GM19240 (cell line): ENCODE results near the gene CFAP45.

Experiments
- DNase-seq: peaks from one replicate; pipeline ENCODE4 v3.0.0; 2011; ENCODE audit warnings: low spot score; ENCODE audit not compliant: insufficient read length

CFAP45 gene

DNA sequence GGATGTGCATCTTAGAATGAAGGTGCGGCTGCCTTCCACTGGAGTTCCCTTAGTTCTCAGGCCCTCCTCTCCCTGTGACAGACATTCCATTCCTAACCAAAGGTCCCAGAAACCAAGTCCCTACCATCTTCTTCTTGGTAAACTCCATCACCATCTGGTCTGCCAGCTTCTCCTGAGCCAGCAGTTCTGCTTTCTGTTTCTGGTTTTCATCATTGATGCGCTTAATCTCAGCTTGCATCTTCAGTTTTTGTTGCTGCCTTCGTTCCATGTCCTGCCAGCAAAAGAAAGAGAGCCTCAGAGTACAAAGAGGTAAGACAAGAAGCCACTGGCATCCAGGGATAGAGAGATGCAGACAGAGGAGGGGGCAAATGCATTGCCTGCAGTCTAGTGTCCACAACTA is 19.5 kb downstream of the CFAP45 start:
- DNase-seq, result no peak

DNA sequence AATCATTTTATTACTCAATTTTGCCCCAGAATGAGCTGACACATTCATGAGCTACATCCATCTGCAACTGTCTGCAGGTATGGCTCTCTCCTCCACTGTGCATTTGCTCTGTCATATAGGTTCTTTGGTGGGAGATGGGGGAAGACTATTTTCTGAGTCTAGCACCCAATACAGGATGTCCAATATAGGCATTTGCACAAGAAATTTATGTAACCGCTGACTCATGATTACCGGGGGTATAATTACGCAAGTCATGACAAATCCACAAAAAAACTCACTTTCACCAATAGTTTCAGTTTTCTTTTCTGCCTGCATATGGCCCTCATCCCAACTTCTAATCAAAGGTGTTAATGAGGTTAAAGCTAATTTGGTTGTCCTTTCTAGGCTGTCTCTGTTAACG is 20.0 kb downstream of the CFAP45 start:
- no peak for DNase-seq

DNA sequence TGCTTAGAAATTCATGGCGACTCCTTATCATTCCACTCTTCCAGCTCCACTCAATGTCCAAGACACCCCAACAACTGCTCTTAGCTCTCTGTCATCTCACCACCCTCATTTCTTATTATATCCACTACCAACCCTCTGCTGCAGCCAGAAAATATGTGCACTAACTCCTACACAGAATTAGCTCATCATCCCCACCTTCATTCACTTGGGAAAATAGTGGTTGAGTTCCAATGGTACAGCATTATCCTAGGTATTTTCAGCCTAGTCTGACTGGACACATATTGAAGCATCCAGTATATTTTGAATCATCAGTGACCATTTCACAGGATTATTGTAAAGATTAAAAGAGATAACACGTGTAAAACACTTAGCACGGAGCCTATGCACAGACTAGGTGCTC is 20.8 kb downstream of the CFAP45 start:
- no peak for DNase-seq

DNA sequence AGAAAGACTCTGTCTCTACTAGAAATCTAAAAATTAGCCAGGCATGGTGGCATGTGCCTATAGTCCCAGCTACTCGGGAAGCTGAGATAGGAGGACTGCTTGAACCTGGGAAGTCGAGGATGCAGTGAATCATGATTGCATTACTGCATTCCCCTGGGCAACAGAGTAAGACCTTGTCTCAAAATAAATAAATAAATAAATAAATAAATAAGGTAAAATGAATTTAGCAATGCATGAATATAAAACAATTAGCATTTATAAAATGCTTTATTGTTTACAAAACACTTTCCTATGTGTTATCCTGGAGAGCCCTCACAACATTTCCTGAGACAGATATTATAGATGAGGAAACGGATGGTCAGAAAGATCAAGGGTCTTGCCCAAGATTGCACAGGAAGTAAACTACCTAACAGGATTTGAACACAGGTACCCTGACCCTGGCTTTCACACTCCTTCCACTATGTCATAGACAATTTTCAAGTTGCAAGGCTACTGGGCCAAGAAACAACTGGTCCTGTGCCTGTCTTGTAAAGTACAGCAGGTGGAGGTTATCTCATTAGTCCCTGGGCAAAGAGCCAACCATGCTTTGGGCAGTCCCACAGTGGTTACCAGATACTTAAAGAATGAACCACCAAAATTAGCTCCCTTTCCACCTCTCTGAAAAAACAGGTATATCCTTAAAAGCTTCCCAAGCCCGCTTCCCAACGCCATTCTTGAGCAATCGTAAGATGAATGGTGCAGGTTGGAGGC is 22.1 kb downstream of the CFAP45 start:
- DNase-seq, result no peak

GRCh38 chr1:159873530-159874143 is 26.3 kb downstream of the CFAP45 start:
- no peak for DNase-seq

GRCh38 chr1:159872891-159873290 is 27.1 kb downstream of the CFAP45 start:
- DNase-seq, result no peak

- no peak for DNase-seq
These were observed 29.3 kb downstream of the CFAP45 start for GRCh38 chr1:159870704-159871103.

DNA sequence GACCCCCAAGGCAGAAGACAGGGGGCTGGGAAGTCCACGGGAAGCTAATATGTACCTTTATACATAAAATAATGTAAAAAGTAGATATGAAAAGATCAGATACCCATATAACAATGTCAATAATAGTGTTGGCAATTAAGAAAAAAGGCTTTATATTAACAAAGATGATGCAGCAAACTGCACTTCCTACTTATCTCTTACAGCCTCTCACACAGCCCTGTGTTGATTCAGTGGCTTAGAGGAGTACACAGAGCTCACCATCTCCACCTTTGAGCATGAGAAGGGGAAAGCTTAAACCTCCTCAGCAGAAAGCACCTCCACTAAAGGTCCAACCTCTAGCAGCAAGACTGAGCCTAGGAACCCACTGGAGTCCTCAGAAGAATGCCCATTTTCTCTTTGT is 30.4 kb downstream of the CFAP45 start:
- no peak for DNase-seq

GRCh38 chr1:159869173-159869572 is 30.8 kb downstream of the CFAP45 start:
- no peak for DNase-seq

DNA sequence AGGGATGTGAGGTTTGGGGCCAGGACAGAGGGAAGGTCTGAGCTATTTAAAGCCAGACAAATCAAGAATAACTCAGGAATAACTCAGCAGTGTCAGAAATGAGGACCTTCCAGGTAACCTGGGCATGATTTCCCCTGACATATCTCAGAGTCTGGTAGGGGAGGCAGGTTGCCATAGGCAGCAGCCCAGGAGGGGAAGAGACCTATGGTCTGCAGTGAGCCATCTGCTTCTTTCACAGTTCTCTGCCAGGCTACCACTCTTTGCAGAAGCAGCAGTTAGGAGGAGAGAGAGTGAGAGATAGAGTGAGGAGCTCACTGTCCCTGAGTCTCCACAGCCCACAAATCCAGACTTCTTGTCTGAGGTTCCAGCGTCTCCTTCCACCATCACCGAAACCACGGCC is 31.2 kb downstream of the CFAP45 start:
- DNase-seq, result no peak

DNA sequence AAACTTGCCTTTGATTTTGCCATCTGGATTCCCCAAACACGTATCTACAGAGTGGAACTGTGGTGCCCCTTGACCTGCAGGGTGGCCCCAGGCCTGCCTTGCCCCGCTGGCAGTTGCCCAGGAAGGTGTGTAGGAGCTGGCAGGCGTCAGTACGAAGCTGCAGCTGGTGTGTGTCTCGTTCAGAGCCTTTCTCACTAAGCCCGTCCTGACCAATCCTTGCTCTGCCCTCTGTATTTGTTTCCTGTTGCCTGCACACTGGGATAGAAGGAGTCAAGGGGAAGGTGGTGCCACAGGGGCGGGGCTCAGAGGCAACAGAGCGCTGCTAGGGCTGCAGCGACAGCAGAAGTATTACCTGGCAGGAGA is 32.3 kb downstream of the CFAP45 start:
- DNase-seq, result no peak

DNA sequence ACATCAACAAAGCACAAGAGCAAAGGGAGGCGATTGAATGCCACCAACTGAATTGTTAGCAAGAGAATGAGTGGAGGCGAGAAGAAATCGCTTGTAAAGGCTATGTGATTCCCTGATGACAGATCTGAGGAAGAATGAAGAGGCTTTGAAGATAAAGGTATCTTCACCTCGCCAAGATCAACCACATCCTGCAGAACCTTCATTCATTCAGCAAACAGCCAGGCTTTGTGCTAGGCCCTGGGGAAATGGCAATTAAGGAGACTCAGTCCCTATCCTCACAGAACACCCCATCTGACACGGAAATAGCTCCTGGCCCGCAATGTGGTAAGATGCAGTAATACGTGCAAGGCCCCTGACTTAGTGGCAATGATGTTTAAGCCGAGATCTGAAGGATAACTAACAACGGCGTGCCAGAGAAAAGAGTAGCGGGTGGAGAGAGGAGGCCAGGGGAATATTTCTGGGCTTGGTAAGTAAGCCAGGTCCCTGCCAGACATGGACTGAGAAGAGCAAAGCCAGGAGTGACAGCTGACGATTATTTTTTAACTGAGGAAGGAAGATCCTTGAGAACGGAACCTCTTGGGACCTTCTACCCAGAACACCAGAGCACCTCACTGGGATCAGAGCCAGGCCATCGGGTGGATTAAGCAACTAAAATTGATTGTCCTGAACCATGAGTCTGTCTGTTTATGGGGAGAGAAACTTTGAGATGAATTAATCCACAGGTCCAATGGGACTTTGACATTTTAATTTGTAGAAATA is 32.9 kb downstream of the CFAP45 start:
- DNase-seq, result no peak

DNA sequence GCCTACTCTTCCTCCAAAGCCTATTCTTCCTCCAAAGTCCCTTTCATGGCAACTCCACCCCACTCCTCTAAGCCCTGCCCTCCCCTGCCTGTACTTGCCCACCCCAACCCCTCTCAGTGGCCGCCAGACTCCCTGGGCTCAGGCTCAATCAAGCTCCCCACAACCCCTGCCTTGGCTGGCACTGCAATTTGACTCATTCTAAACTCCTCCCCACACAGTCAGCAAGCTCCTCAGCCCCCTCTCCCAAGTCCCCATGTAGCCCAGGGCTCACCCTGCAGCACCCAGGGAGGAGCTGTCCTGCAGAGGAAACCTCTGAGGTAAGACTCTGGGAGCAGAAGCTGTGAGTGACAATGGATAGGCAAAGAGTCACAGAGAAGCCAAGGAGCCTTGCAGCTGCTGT is 33.9 kb downstream of the CFAP45 start:
- no peak for DNase-seq

- DNase-seq, result no peak
These were observed 35.7 kb downstream of the CFAP45 start for GRCh38 chr1:159864262-159864661.

GRCh38 chr1:159862557-159862956 is 37.4 kb downstream of the CFAP45 start, which contains the start of gene VSIG8:
VSIG8 (minus strand) TSS chr1:159862657; CDS start chr1:159862521, 136 bp downstream.
- no peak for DNase-seq

GRCh38 chr1:159862031-159862430 is 37.9 kb downstream of the CFAP45 start:
- DNase-seq, result no peak

DNA sequence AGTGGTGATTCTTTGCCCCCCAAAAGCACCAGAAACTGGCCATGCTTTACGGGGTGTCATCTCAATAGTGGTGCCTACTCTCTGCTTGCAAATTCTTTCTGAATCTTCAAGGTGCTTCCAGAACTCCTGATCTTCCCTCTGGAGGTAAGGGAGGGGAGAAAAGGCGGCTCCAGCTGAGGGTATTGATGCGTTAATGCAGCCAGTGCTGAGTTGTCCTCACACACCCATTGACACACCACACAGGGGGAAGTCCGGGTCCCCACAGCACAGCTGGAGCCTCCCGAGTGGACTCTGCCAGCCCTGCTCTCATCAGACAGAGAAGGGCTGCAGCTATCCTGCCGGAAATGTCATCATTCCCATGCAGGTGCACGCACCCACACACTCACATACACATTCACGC is 38.7 kb downstream of the CFAP45 start:
- no peak for DNase-seq

DNA sequence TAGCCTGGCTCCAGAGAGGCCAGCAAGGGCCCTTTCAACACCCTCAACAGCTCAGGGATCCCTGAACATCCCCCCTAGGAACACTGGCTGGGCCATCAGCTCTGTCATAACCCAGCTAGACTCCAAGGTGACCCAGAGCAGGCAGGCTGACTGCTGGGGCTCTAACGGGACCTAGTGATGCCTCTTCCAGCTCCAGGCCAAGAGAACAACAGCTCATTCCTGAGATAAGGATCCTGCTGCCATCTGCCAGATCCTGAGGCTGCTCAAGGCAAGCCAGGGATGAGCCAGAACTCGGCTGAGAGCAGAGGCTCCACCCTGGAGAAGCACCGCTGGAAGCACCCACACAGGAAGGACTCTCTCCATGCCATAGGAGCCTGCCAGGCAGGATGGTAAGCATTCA is 39.5 kb downstream of the CFAP45 start:
- no peak for DNase-seq

DNA sequence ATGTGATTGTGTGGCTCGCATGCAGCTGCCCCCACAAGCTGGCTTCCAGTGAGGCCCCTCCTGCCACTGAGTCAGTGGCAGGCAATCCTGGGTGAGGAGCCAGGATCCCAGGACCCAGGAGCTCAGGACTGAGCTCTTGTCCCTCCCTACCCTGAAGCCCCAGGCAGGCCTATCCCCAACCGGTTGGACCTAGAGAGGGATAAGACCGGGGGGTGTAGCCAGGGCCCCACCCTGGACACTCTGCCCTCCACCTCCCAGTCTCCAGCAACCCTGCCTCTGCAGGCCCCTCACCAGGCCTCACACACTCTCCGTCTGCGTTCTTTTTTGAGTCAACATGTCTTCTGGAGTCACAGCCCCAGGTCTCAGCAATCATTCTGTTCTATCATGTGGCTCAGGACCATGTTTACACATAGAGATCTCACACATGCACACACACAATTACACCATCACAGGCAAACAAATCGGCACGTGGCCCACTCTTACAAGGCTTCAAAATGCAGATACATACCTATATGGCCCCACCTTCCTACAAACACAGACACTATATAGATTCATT is 40.1 kb downstream of the CFAP45 start:
- no peak for DNase-seq

- DNase-seq, result no peak
These were observed 42.1 kb downstream of the CFAP45 start for GRCh38 chr1:159857889-159858288.

GRCh38 chr1:159856576-159856975 is 43.4 kb downstream of the CFAP45 start:
- no peak for DNase-seq

GRCh38 chr1:159855709-159856108 is 44.3 kb downstream of the CFAP45 start:
- no peak for DNase-seq
